RWPE1 (cell line): ENCODE measurements around the gene NPEPL1.

Experiments
- CTCF ChIA-PET: fragments of 350-600 bp; sonication (Branson Sonifier 250); formaldehyde crosslinking; extraction: SDS; loops from one replicate; lab custom pipeline; 2021; lab: Yijun Ruan, JAX
- POLR2A ChIA-PET: fragments of 400-600 bp; formaldehyde crosslinking; extraction: SDS; loops from one replicate; lab custom pipeline; 2020; ENCODE audit warnings: antibody characterized with exemption; ENCODE audit not compliant: low non-redundant PET; lab: Yijun Ruan, JAX
- DNase-seq: peaks from one replicate; pipeline ENCODE4 v3.0.0; 2012; ENCODE audit warnings: low spot score
- H3K27ac ChIP-seq: fragments of 450-650 bp; 2 replicates; pipeline ENCODE4 v1.5.1; 2017
- CTCF ChIP-seq: fragments of 450-650 bp; conservative IDR thresholded peaks from 2 replicates; pipeline ENCODE4 v1.5.1; 2017; ENCODE audit warnings: low read depth, mild to moderate bottlenecking

NPEPL1 gene

GRCh38 chr20:58703765-58704371 lies 11.3 kb downstream of the NPEPL1 start:
- TF ChIP-seq CTCF: no peak
- POLR2A ChIA-PET: no interaction called here
- DNase-seq: no peak
- H3K27ac ChIP-seq: no peak overlapping the region
- CTCF ChIA-PET: interaction anchor here (0.5 to 0.7 kb wide), 4 partner anchors 15 to 300 kb away, joined by 3 to 4 read pairs (median 4); no protein-coding TSS in a partner anchor

GRCh38 chr20:58705208-58705926 lies 12.8 kb downstream of the NPEPL1 start:
- POLR2A ChIA-PET: no interaction called here
- CTCF ChIA-PET: interaction anchor here (0.6 to 0.7 kb wide), 2 partner anchors 20 to 150 kb away, joined by 4 read pairs; no protein-coding TSS in a partner anchor

GRCh38 chr20:58706150-58706892 lies 13.7 kb downstream of the NPEPL1 start:
- CTCF ChIA-PET: interaction anchor here (0.7 kb wide), 1 partner anchor 10 kb away, joined by 4 read pairs; no protein-coding TSS in a partner anchor
- no peak for DNase-seq
- no peak overlapping the region for H3K27ac ChIP-seq
- TF ChIP-seq CTCF: no peak
- POLR2A ChIA-PET: no interaction called here

More at GRCh38 chr20:58705208-58705926, 12.8 kb downstream of the NPEPL1 start:
- TF ChIP-seq CTCF: no peak
- no peak overlapping the region for H3K27ac ChIP-seq
- DNase-seq: no peak

GRCh38 chr20:58706975-58707681 lies 14.5 kb downstream of the NPEPL1 start:
- ChIA-PET POLR2A (no interaction called here), CTCF (no interaction called here)
- DNase-seq: no peak
- no peak for TF ChIP-seq CTCF
- H3K27ac ChIP-seq: no peak overlapping the region

GRCh38 chr20:58707770-58708169 lies 15.2 kb downstream of the NPEPL1 start:
- POLR2A ChIA-PET: no interaction called here
- DNase-seq: no peak
- TF ChIP-seq CTCF: no peak
- no peak overlapping the region for H3K27ac ChIP-seq
- CTCF ChIA-PET: no interaction called here
